ENCODE data around the gene RAPGEF2.

The RAPGEF2 gene

DNA sequence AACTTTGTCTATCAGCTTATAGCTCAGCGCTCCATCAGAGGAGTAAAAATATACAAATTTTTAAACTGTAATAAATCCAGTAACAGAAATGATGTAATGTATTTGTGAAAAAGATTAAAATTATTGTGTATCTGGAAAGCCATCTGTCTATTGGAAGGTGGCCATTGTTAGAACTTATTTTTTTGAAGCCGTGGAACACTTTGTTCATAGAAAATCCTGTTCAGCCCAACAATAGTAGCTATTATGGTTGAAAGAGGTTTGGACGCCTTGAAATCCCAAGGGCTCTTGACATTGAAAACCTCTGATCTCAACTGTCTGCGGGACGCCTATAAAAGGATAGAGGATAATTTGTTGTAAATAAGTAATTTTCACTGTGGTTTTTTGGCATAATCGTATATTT lies 98.3 kb downstream of the RAPGEF2 start:
- DNase-seq: no peak

DNA sequence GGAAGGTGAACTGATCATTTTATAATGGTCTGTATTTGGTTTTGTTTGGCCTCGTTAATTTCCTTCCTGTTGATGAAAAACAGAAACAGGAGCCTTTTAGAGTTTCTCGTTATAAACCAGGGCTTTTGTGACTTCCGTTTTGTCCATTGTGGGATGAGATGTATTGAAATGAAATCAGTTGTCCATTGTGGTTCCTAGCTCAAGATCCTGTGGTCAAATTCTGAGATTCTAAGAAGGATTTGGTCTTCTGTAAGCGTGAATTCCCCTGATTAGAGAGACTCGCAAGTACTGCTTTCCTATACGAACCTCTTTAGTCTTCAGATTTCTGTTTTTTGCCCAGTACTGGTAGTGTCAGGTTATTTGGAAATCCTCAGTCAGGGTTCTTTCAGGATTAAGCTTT lies 101.7 kb downstream of the RAPGEF2 start:
- DNase-seq: peak in 1 of 3 donors; percentile 22

GRCh38 chr4:159205466-159205865 lies 102.6 kb downstream of the RAPGEF2 start:
- peak; percentile 27 to 57 (median 45) for DNase-seq

GRCh38 chr4:159206427-159206871 lies 103.6 kb downstream of the RAPGEF2 start:
- DNase-seq: peak; percentile 81 to 95 (median 81)

DNA sequence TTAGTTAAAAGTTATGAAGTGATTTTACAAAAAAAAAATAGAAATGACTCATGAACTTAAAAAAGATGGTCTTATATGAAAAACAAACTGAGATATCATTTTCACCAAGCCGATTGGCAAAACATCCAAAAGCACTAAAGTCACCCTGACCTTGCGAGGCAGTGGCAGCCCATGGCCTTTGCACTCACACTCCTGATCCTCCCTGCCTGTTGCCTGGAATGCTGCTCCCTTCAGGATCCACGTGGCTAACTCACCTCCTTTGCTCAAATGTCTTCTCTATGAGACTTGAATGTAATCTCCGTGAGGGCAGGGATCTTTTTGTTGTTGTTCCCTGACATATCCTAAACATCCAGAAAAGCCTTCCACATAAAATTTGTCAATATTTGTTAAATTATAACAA lies 106.4 kb downstream of the RAPGEF2 start:
- DNase-seq: no peak

- no peak for DNase-seq
Measured at GRCh38 chr4:159210975-159211374, 108.1 kb downstream of the RAPGEF2 start.

DNA sequence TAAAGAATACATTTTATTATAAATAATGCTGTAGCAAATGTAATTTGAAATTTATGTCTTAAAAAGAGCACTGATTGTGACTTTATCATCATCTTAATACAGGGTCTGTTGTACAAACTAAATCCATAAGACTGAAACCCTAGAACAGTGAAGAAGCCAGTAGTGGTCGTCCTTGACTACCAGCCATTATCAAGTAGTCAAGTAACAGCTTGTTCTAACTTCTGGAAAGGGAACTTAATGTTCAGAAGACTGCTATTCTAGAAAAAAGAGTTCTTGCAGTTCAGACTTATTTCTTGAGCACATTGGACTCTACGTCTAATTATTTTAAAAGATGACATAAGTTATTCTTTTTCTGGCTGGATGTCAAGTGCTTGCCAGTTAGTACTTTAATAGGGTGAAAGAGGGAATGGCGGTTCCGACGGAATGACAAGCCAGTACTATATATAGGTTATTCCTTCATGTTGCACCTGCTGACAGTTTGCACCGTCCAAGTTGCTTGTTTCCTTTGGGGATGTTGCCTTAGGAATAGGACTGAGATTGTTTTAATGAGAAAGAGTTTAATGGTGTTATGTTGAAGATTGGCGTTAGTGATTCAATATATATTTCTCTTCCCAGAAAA lies 109.9 kb downstream of the RAPGEF2 start:
- DNase-seq: no peak

DNA sequence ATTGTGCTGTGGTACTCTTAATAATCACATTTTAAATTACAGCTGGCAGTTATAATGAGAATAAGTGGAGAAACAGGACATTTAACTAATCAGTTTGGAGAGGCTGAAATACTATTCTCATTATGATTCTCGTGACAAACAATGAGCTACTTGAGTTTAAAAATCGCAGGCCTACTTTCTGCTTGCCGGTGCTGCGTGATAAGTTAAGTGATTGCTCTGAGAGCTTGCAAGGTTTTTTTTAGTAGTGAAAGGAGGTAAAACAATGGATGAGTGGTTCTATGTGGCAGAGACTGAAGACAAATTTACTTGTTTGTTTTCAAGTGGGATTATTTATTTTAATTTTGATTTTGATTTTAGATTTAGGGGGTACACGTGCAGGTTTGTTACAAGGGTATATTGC lies 114.0 kb downstream of the RAPGEF2 start:
- DNase-seq: no peak

- no peak for DNase-seq
Measured at GRCh38 chr4:159219862-159220261, 117.0 kb downstream of the RAPGEF2 start.

- DNase-seq: no peak
Measured at GRCh38 chr4:159220353-159220752, 117.5 kb downstream of the RAPGEF2 start.

GRCh38 chr4:159221280-159221679 lies 118.4 kb downstream of the RAPGEF2 start:
- no peak for DNase-seq

- no peak for DNase-seq
Measured at GRCh38 chr4:159222043-159222552, 119.2 kb downstream of the RAPGEF2 start.

DNA sequence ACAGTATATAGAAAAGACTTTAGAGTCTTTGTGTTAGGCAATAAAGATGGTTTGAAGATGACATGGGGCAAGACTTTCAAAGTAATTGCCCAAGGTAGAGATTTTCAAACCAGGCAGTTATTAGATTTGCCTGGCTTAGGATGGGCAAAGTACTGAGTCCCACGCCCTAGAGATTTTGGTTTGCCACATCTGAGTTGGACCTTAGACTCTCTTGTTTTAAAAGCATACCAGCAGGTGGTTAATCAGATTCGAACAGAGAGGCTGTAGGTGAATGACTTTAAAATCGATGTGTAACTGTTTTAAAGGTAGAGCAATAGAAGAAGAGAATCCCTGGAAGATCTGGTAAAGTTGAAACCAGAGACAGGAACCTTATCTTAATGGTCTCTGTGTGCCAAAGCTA lies 121.5 kb downstream of the RAPGEF2 start:
- DNase-seq: no peak

- DNase-seq: no peak
Measured at GRCh38 chr4:159227378-159227777, 124.5 kb downstream of the RAPGEF2 start.

DNA sequence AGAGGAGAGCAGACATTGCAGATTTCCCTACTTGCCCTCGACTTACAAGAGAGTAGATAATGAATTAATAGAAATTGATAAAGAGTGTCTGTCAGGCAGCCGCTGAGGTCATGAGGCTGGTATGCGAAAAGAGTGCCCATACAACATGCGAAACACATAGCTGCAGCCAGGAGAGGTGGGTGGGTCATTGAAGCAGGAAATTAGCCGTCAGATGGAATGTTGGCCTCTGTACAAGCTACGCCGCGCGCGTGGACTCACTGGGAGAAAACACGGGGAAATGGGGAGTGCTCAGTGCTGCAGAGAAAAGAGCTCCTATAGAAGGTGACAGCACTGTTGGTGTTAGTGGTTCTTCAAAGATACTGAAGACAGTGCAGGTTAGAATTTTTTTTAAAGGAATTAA lies 125.1 kb downstream of the RAPGEF2 start:
- no peak for DNase-seq

- no peak for DNase-seq
Measured at GRCh38 chr4:159229164-159229563, 126.3 kb downstream of the RAPGEF2 start.

DNA sequence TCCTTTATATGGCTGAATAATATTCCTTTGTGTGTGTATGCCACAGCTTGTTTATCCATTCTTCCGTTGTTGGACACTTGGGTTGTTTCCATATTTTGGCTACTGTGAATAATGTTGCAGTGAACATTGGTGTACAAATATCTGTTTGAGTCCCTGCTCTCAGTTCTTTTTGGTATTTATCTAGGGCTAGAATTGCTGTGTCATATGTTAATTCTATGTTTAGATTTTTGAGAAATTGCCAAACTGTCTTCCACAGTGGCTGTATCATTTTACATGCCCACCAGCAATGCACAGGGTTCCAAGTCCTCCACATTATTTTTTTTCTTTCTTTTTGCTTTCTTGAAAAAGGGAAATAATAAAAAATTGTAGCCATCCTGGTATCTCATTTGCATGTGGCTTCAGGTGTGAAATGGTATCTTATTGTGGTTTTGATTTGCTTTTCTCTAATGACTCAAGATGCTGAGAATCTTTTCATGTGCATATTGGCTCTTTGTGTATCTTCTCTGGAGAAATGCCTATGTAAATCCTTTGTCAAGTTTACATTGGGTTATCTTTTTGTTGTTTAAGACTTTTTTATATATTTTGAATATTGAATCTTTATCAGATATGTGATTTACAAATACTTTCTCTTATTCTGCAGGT lies 129.7 kb downstream of the RAPGEF2 start:
- no peak for DNase-seq

DNA sequence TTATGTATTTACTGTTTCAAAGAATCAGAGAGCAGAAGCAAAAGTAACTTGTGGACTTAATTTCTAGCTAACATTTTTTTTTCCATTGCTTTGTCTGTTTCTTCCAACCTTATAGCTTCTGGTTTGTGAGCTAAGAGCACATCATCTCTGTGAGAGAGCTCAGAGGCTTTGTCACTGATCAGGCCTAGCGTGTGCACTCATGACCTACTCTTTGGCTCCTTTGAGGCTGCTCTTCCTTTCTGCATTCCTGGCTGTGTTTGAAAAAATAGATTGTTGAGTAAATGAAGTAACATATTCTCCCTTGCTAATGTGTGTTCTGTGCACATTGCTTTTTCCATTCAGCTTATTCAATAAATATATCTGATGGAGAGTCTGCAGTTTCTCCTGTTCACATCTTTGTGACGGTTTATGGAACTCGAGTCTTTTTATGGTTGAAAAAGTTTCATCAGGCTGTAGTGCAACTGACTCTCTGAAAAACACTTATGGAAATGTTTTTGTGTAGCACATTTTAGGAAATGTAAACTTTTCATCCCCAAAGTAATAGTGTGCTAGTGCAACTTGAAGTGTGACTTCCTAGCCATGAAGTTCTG lies 133.0 kb downstream of the RAPGEF2 start:
- no peak for DNase-seq

- DNase-seq: no peak
Measured at GRCh38 chr4:159237975-159238374, 135.1 kb downstream of the RAPGEF2 start.

DNA sequence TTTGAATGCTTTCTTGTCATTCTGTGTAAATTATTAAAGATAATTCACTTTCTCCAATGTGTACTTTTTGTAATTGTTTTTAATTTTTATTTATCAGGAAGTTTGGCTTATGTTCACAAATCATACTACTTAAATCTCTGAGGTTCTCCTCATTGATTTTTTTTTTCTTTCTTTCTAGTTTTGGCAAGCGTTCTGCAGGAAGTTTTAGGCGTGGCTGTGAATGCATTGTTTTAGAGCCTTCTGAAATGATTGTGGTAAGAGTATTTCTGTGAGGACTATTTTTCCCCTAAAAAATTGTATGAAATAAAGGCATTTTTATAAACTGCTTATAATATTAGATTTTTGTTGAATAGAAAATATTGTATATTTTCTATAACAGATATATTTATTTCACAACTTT lies 135.8 kb downstream of the RAPGEF2 start:
- no peak for DNase-seq

- peak; percentile 61 to 94 (median 89) for DNase-seq
Measured at GRCh38 chr4:159239629-159240028, 136.8 kb downstream of the RAPGEF2 start.

DNA sequence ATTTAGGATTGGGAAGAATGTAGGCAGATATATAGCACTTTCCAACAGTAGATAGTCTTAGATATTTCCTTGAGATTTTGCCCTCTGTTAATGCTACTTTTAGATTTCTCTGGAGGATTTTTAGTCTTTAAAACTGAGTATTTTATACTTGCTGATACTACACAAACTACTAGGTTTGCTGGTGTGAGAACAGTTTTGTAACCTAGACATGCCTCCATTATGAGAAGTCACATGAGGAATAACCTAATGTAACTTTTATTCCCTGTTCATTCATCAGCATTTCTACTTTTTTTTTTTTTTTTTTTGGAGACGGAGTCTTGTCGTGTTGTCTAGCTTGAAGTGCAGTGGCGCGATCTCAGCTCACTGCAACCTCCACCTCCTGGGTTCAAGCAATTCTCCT lies 137.2 kb downstream of the RAPGEF2 start:
- DNase-seq: no peak

DNA sequence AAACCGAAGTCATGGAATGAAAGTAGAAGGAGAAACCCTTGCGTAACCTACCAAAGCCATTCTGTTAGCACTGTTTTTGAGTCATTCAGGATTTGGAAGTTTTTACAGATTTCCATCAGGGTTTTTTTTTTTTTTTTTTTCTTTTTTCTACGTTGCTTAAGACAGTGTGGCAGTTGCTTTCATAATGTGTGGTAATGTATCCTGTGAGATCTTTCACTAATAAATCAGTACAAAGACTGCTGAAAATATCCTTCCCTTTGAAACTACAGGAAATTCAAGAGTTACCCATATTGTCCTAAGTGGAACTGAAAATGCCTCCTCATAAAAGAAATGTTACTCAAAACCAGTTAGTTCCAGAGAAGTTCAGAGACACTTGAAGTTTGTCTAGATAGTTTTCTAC lies 137.8 kb downstream of the RAPGEF2 start:
- DNase-seq: peak; percentile 85 to 99 (median 97)

DNA sequence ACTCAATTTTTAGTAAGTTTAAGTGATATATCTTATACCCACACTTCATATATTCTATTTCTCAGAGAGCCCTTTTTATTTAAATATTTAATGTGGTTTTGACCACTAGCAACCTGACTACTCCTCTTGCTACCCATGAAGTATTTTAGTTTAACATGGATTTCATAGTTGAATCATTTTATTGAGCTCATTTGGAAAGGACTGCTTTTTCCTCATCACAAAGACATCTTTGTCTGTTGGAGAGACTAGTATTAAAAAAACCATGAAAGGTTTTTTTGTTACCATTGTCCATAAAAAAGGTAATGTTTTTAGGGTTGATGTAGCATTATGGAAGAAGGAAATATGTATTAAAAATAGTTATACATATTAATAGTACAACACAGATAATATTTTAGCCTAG lies 139.5 kb downstream of the RAPGEF2 start:
- peak in 1 of 3 donors; percentile 17 for DNase-seq
